Measurements from ENCODE around the gene CGNL1.

The CGNL1 gene

GRCh38 chr15:57329582-57330367 is 46.5 kb upstream of the CGNL1 start:
- Histone ChIP-seq H3K4me3 (replicated peaks; ENCODE audit: insufficient read depth, low read length) (no peak overlapping the region), H3K27me3 (ENCODE audit: insufficient read depth, poor library complexity, severe bottlenecking) (no peaks in the 10 kb centered on the region), H3K27ac (replicated peaks) (no peak overlapping the region)
- TF ChIP-seq GABPA (IDR thresholded peaks at IDR 0.05; ENCODE audit: low read depth) (no peak), SPI1 (IDR thresholded peaks at IDR 0.05; ENCODE audit: borderline replicate concordance, low read depth) (no peak), POLR2AphosphoS5 (IDR thresholded peaks at IDR 0.05; ENCODE audit: low read depth) (0 out of 2 replicates have a peak, but pooled peaks have one; percentile 25)
- no peak for DNase-seq (ENCODE audit: low read depth in 1 of 2, low spot score in 1 of 2)

DNA sequence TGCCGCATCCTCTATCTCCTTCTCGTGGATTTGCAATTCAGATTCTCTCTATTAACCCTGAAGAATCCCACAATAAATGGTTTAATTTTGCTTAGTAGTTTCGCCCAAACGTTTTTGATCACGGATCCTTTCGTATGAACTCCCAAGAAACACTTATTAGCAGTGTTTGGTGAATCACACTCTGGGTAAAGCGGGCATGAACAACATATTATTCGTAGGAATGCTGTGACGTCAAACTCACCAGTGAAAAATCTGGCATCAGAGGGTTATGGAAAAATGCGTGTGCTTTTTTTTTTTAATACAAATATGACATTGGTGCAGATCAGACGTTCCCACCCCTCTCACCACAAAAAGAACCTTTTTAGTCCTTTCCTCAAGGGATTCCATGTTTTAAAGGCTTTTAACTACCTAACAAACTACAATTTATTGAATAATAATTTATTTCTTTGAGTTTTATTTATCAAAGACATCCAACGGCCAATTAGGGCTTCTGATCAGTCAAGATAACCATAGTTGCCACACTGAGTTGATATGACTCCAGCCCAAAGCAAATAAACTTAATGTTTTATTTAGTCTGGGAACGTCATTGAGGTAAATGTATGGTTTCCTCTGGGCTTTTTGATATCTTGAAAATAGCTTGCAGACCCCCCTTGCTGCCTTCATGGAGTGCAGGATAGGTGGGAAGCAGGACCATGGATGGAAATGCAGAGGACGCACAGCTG is 45.5 kb upstream of the CGNL1 start:
- TF ChIP-seq GABPA (IDR thresholded peaks at IDR 0.05; ENCODE audit: low read depth): no peak
- no peak for TF ChIP-seq POLR2AphosphoS5 (IDR thresholded peaks at IDR 0.05; ENCODE audit: low read depth)
- no peak for TF ChIP-seq REST (IDR thresholded peaks at IDR 0.05; ENCODE audit: insufficient replicate concordance, low read depth)
- no peak for TF ChIP-seq SPI1 (IDR thresholded peaks at IDR 0.05; ENCODE audit: borderline replicate concordance, low read depth)
- no peak for TF ChIP-seq CTCF (IDR thresholded peaks at IDR 0.05; ENCODE audit: insufficient read depth, low read length)
- no peaks in the 10 kb centered on the region for H3K27me3 ChIP-seq (ENCODE audit: insufficient read depth, poor library complexity, severe bottlenecking)
- DNase-seq (ENCODE audit: low read depth in 1 of 2, low spot score in 1 of 2): no peak
- no peak overlapping the region for H3K27ac ChIP-seq (replicated peaks)
- no peak overlapping the region for H3K4me3 ChIP-seq (replicated peaks; ENCODE audit: insufficient read depth, low read length)

- no peak for DNase-seq (ENCODE audit: low read depth in 1 of 2, low spot score in 1 of 2)
- H3K27me3 ChIP-seq (ENCODE audit: insufficient read depth, poor library complexity, severe bottlenecking): no peaks in the 10 kb centered on the region
- TF ChIP-seq REST (IDR thresholded peaks at IDR 0.05; ENCODE audit: insufficient replicate concordance, low read depth) (no peak), POLR2AphosphoS5 (IDR thresholded peaks at IDR 0.05; ENCODE audit: low read depth) (no peak), CTCF (IDR thresholded peaks at IDR 0.05; ENCODE audit: insufficient read depth, low read length) (no peak), GABPA (IDR thresholded peaks at IDR 0.05; ENCODE audit: low read depth) (no peak), SPI1 (IDR thresholded peaks at IDR 0.05; ENCODE audit: borderline replicate concordance, low read depth) (no peak)
Observed at GRCh38 chr15:57332326-57332725, 44.0 kb upstream of the CGNL1 start.

DNA sequence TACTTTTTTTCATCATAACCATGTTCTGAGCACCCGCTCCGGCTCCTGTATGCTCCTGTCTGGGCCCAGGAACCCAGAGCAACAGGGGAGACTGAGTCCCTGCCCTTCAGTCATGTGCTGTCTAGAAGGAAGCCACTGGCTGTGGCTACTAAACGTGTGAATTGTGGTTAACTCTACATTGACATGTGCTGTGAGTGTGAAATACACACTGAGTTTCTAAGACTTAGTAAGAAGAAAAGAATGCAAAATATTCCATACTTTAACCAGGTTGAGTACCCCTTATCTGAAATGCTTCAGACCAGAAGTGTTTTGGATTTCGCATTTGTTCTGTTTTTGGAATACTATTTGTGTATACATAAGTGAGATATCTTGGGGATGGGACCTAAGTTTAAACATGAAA is 42.8 kb upstream of the CGNL1 start:
- TF ChIP-seq GABPA (IDR thresholded peaks at IDR 0.05; ENCODE audit: low read depth): no peak
- TF ChIP-seq POLR2AphosphoS5 (IDR thresholded peaks at IDR 0.05; ENCODE audit: low read depth): no peak
- TF ChIP-seq REST (IDR thresholded peaks at IDR 0.05; ENCODE audit: insufficient replicate concordance, low read depth): no peak
- no peak for TF ChIP-seq CTCF (IDR thresholded peaks at IDR 0.05; ENCODE audit: insufficient read depth, low read length)
- TF ChIP-seq SPI1 (IDR thresholded peaks at IDR 0.05; ENCODE audit: borderline replicate concordance, low read depth): no peak
- no peak overlapping the region for H3K4me3 ChIP-seq (replicated peaks; ENCODE audit: insufficient read depth, low read length)
- no peak overlapping the region for H3K27ac ChIP-seq (replicated peaks)
- H3K27me3 ChIP-seq (ENCODE audit: insufficient read depth, poor library complexity, severe bottlenecking): no peaks in the 10 kb centered on the region
- DNase-seq (ENCODE audit: low read depth in 1 of 2, low spot score in 1 of 2): no peak

More at GRCh38 chr15:57332326-57332725, 44.0 kb upstream of the CGNL1 start:
- no peak overlapping the region for H3K4me3 ChIP-seq (replicated peaks; ENCODE audit: insufficient read depth, low read length)
- no peak overlapping the region for H3K27ac ChIP-seq (replicated peaks)

All from HL-60 (cell line).